ENCODE measurements around the gene RGS11.

Gene RGS11

DNA sequence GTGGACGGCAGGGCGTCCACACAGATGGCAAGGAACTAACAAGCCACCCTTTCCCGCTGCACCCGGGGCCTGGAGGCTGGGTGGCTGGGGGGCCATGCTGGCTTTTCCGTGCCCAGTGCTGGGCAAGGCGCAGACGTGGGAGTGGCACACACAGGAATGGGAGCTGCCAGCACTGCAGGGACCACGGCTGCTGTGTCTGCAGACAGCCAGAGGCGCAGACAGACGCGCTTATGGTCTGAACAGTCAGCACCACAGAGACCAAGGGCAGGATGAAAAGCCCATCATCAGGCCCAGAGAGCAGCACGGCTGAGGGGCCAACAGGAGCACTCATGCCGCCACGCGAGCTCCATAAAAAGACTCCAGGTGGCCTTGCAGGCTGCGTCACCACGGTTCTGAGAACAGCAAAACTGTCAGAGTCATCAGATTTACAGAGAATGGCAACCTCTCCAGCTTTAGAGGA, 31.2 kb upstream of the RGS11 start:
- TF ChIP-seq, protein P1, sequence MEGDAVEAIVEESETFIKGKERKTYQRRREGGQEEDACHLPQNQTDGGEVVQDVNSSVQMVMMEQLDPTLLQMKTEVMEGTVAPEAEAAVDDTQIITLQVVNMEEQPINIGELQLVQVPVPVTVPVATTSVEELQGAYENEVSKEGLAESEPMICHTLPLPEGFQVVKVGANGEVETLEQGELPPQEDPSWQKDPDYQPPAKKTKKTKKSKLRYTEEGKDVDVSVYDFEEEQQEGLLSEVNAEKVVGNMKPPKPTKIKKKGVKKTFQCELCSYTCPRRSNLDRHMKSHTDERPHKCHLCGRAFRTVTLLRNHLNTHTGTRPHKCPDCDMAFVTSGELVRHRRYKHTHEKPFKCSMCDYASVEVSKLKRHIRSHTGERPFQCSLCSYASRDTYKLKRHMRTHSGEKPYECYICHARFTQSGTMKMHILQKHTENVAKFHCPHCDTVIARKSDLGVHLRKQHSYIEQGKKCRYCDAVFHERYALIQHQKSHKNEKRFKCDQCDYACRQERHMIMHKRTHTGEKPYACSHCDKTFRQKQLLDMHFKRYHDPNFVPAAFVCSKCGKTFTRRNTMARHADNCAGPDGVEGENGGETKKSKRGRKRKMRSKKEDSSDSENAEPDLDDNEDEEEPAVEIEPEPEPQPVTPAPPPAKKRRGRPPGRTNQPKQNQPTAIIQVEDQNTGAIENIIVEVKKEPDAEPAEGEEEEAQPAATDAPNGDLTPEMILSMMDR (IDR thresholded peaks at IDR 0.05; ENCODE audit: extremely low read depth, missing control alignments): no peak
- no peak for DNase-seq (ENCODE audit: low spot score)

DNA sequence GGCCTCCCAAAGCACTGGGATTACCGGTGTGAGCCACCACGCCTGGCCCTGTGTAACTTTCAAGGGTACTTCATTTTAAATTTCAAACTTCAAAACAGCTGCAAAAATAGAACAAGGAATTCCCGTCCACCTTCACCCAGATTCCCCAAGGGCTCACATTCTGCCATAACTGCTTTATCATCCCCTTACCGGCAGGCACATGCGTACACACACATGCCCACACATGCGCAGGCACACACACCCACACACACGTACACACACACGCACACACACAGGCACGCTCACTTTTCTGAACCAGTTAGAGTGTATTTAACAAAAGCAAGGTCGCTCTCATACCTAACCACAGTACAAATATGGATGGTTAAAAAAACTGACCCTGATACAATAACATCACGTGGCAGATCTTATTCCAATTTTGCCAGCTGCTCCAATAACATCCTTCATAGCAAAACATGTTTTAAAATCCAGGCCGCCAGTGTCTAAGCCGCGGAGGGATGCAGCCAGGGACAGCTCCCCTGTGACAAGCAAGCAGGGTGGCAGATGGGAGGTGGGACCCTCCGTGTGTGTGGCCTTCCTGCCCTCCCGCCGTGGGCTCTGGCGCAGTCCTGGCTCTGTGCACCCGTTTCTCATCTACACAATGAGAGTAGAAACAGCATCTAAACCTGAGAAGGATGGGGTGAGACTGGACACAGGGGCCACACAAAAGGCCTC, 30.3 kb upstream of the RGS11 start:
- TF ChIP-seq, protein P1 (IDR thresholded peaks at IDR 0.05; ENCODE audit: extremely low read depth, missing control alignments): no peak
- no peak for DNase-seq (ENCODE audit: low spot score)

DNA sequence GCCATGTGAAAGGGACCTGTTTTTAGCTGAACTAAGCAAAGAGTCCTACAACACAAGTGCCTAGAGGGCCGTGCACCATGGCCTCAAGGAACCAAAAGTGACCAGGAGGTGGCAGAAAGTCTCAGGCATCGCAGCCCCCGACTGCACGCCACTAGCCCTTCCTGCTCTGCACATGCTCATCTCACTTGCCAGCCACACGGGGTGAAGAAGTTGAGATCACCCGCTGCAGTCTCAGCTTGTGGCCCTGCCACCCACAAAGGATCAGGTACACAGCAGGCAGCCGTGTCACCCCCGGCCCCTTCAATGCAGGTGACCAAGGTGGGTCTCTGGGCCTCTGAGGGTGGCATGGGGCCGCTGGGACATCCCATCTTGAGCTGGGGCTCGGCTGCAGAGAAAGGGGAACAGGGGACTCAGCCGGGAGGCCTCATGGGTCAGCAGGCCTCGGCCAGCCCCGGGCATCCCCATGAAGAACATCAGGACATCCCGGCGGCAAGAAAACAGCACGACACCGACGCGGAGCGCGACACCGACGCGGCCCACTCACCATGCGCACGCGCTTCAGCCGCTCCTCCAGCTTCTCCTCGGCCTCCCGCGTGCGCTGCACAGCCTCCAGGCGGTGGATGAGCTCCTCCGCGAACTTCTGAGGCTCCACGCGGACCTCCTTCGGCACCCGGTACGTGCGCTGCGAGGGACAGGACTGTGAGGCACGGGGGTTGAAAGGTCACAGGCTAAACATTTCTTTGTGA, 28.2 kb upstream of the RGS11 start:
- no peak for DNase-seq (ENCODE audit: low spot score)
- TF ChIP-seq, protein P1 (IDR thresholded peaks at IDR 0.05; ENCODE audit: extremely low read depth, missing control alignments): no peak

DNA sequence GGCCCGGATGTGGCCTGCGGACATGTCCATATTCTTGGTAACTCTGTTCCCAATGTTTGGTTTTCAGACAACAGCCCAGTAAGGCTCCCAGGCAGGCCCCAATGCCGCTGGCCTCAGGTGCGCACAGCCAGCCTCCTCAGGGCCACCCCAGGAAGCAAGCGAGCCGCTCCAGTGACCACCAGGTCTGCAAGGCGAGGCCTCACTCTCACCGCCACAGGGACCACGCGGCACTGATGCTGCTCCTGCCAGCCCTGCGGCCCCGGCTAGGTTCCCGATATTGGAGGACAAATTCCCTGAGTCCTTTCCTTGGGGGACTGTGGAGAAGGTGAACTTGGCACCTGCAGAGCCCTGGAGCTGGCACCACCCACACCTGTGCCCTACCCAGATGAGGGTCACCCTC, 26.2 kb upstream of the RGS11 start:
- DNase-seq (ENCODE audit: low spot score): no peak
- TF ChIP-seq, protein P1 (IDR thresholded peaks at IDR 0.05; ENCODE audit: extremely low read depth, missing control alignments): no peak

DNA sequence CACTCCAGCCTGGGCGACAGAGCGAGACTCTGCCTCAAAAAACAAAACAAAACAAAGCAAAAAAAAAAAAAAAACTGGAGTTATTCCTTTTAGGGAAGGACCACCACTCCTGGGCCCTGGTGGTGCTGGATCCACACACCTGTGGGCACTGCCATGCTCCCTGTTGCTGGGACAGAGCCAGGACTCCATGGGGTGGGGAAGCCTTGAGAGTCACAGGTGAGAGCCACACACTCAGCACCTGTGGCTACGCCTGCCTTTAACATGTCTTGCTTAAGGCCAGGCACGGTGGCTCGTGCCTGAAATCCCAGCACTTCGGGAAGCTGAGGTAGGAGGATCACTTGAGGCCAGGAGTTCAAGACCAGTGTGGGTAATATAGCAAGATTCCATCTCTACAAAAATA, 25.5 kb upstream of the RGS11 start:
- DNase-seq (ENCODE audit: low spot score): no peak
- TF ChIP-seq, protein P1 (IDR thresholded peaks at IDR 0.05; ENCODE audit: extremely low read depth, missing control alignments): no peak

DNA sequence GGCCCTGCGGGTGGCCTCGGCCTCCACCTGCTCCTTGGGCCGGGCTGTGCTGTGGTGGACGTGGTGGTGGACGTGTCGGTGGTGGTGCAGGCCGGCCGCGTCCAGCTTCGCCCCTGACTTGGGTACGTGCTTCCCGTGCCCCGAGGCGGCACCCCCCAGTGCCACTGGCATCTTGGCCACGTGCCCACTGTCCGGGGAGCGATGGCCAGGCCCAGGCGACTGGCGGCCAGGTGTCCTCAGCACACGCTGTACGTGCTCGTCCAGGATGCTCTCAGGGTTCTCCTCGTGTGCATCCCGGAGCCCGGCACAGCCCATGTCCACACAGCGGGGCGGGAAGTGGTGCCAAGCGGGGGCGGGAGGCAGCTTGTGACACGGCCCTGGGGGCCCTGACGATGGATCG, 22.1 kb upstream of the RGS11 start:
- TF ChIP-seq, protein P1 (IDR thresholded peaks at IDR 0.05; ENCODE audit: extremely low read depth, missing control alignments): no peak
- DNase-seq (ENCODE audit: low spot score): no peak

DNA sequence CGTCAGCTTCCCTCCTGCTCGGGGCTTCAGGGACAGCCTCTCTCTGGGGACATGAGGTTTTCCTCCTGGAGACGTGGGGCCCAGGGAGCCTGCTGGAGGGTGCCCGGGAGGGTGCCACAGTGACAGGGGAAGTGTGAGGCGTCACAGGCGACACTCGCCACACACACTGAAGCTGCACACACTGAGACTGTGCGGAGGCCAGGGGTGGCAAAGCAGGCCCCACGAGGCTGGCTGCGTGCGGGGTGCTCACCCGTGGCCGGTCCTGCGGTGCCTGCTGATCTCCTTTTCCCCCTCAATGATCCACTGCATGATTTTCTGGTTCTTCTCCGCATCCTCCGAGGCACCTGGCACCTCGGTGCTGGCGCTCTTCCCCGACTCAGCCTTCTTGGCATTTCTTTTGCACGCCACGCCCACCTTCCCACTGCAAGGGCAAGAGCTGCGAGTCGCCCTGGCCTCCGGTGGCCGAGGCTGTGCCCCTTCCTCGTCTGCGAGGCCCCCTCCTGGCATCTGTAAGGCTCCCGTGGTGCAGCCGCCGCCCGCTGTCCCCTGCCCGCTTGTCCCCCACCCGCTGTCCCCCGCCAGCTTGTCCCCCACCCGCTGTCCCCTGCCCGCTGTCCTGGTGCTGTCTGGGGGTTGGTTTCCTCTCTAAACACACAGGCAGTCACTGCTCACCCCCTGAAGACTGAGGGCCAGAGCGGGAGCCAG, 21.2 kb upstream of the RGS11 start:
- DNase-seq (ENCODE audit: low spot score): no peak
- TF ChIP-seq, protein P1 (IDR thresholded peaks at IDR 0.05; ENCODE audit: extremely low read depth, missing control alignments): no peak

Measured in GM20000 (cell line).